Hematopoietic multipotent progenitor cell (in vitro differentiated cells): ENCODE data around the gene BOC. TPM values are rescaled to one million over a fixed set of nuclear protein-coding genes. Genes with fewer than 3 reads are reported as not detected.

Experiments
- DNase-seq, 3 donors: peaks; one replicate each; pipeline ENCODE4 v3.0.0-alpha.2; 2011 to 2015; ENCODE audit warnings: low read depth in 2 of 3, low spot score in 2 of 3
- total RNA-seq: library from RNA; depleted of rRNA; stranded (reverse); fragments of >200 nt; gene quantifications from one replicate; pipeline ENCODE4 v1.2.3, GENCODE V29; 2012

The BOC gene
- total RNA-seq, 1 donor, result under 0.01 TPM

GRCh38 chr3:113185194-113185835, 26.0 kb upstream of the BOC start:
- no peak for DNase-seq

- DNase-seq, result no peak
These were observed 24.8 kb upstream of the BOC start for GRCh38 chr3:113186566-113186965.

- DNase-seq, result no peak
These were observed 18.1 kb upstream of the BOC start for GRCh38 chr3:113193288-113193687.

- no peak for DNase-seq
These were observed 17.6 kb upstream of the BOC start for GRCh38 chr3:113193719-113194118.

- no peak for DNase-seq
These were observed 16.4 kb upstream of the BOC start for GRCh38 chr3:113194823-113195401.

- no peak for DNase-seq
These were observed 11.0 kb upstream of the BOC start for GRCh38 chr3:113200351-113200750.

GRCh38 chr3:113200946-113201345, 10.4 kb upstream of the BOC start:
- DNase-seq, result no peak

- DNase-seq, result no peak
These were observed 7.0 kb upstream of the BOC start for GRCh38 chr3:113204371-113204770.

- no peak for DNase-seq
These were observed 5.9 kb upstream of the BOC start for GRCh38 chr3:113205481-113205880.

- DNase-seq, result peak in 1 of 3 donors; percentile 7
These were observed 590 bp upstream of the BOC start for GRCh38 chr3:113210604-113211329.

GRCh38 chr3:113212150-113212843, 940 bp downstream of the BOC start:
- DNase-seq, result peak in 2 of 3 donors; percentile 30 to 56

- DNase-seq, result no peak
These were observed 1.6 kb downstream of the BOC start for GRCh38 chr3:113212844-113213375.

GRCh38 chr3:113213896-113214587, 2.7 kb downstream of the BOC start:
- no peak for DNase-seq

GRCh38 chr3:113214917-113215595, 3.7 kb downstream of the BOC start:
- DNase-seq, result no peak

- no peak for DNase-seq
These were observed 5.0 kb downstream of the BOC start for GRCh38 chr3:113216393-113216792.

- DNase-seq, result no peak
These were observed 6.8 kb downstream of the BOC start for GRCh38 chr3:113218011-113218680.

GRCh38 chr3:113218681-113219045, 7.3 kb downstream of the BOC start:
- no peak for DNase-seq

GRCh38 chr3:113219605-113220300, 8.4 kb downstream of the BOC start:
- DNase-seq, result no peak

GRCh38 chr3:113220721-113221120, 9.4 kb downstream of the BOC start:
- DNase-seq, result no peak
